Vagina (tissue), 2 donors: ENCODE data around the gene BEND7. TPM values are rescaled to one million over a fixed set of nuclear protein-coding genes. Genes with fewer than 3 reads are reported as not detected.

Experiments
- DNase-seq, 2 donors: peaks; one replicate each; pipeline ENCODE4 v3.0.0-alpha.2; 2017; ENCODE audit errors: extremely low spot score in 2 of 2
- H3K27ac ChIP-seq: fragments of 200-600 bp; sonication (generic); one replicate; pipeline ENCODE4 v1.5.1; 2019
- H3K27me3 ChIP-seq: fragments of 200-600 bp; sonication (generic); one replicate; pipeline ENCODE4 v1.5.1; 2019
- H3K36me3 ChIP-seq, 2 donors: fragments of 200-600 bp; sonication (generic); one replicate each; pipeline ENCODE4 v1.5.1; 2017 to 2019
- H3K4me1 ChIP-seq: fragments of 200-600 bp; sonication (generic); one replicate; pipeline ENCODE4 v1.5.1; 2019
- H3K4me3 ChIP-seq, 2 donors: fragments of 200-600 bp; sonication (generic); 1 replicate in 1 of 2; 2 replicates in 1 of 2; pipeline ENCODE4 v1.5.1; 2016 to 2019
- H3K9me3 ChIP-seq: fragments of 200-600 bp; sonication (generic); one replicate; pipeline ENCODE4 v1.5.1; 2019
- CTCF ChIP-seq, 3 experiments: fragments of 450-650 bp in 2 of 3; fragments of 200-600 bp in 1 of 3; sonication (generic) in 1 of 3; IDR thresholded peaks; one replicate each; pipeline ENCODE4 v1.5.1; 2017 to 2019; ENCODE audit warnings: antibody characterized with exemption in 3 of 3, mild to moderate bottlenecking in 2 of 3, moderate library complexity in 2 of 3
- POLR2A ChIP-seq, 2 donors: fragments of 450-650 bp; IDR thresholded peaks; one replicate each; pipeline ENCODE4 v1.6.1; 2017; ENCODE audit warnings: antibody characterized with exemption in 2 of 2, mild to moderate bottlenecking in 2 of 2, moderate library complexity in 2 of 2
- POLR2AphosphoS5 ChIP-seq, 2 donors: sonication (generic); formaldehyde crosslinking; IDR thresholded peaks; one replicate each; pipeline ENCODE4 v1.9.0; 2017; ENCODE audit warnings: antibody characterized with exemption in 2 of 2, mild to moderate bottlenecking in 2 of 2, low read depth in 1 of 2; ENCODE audit not compliant: insufficient read depth in 1 of 2
- intact Hi-C: fragments of 100-400 bp; cut with DNase I; formaldehyde crosslinking; loops from one replicate; pipeline ENCODE4 v1.15.1; 2023
- total RNA-seq: library from RNA; depleted of rRNA; stranded (reverse); fragments of >200 nt; gene quantifications from one replicate; pipeline ENCODE4 v1.2.3, GENCODE V29; 2016

The BEND7 gene
- total RNA-seq, 1 donor from 2014 or later = 16.2 TPM

GRCh38 chr10:13521026-13521425 lies 7.8 kb downstream of the BEND7 start:
- TF ChIP-seq CTCF (IDR thresholded peaks at IDR 0.05) (no peak), POLR2A (IDR thresholded peaks at IDR 0.05) (no peak)
- Histone ChIP-seq H3K4me3 (no peak overlapping the region), H3K27me3 (no peaks in the 10 kb centered on the region), H3K4me1 (no peaks in the 10 kb centered on the region), H3K36me3 (no peaks in the 10 kb centered on the region), H3K9me3 (no peaks in the 10 kb centered on the region), H3K27ac (no peak overlapping the region)
- intact Hi-C loops = no loop called here
- DNase-seq = no peak

- Histone ChIP-seq H3K9me3 (no peaks in the 10 kb centered on the region), H3K4me1 (no peaks in the 10 kb centered on the region), H3K27ac (no peak overlapping the region), H3K36me3 (no peaks in the 10 kb centered on the region), H3K27me3 (no peaks in the 10 kb centered on the region), H3K4me3 (no peak overlapping the region)
- intact Hi-C loops = no loop called here
- DNase-seq = no peak
- TF ChIP-seq CTCF (IDR thresholded peaks at IDR 0.05) (no peak), POLR2AphosphoS5 (IDR thresholded peaks at IDR 0.05; ENCODE audit: insufficient read depth in 1 of 2, low read depth in 1 of 2) (no peak), POLR2A (IDR thresholded peaks at IDR 0.05) (no peak)
Observed at GRCh38 chr10:13520194-13520593, 8.6 kb downstream of the BEND7 start.

- H3K36me3 ChIP-seq = no peaks in the 10 kb centered on the region
- H3K27ac ChIP-seq = no peak overlapping the region
- intact Hi-C loops = no loop called here
- DNase-seq = no peak
- no peaks in the 10 kb centered on the region for H3K4me1 ChIP-seq
- no peaks in the 10 kb centered on the region for H3K27me3 ChIP-seq
- no peaks in the 10 kb centered on the region for H3K9me3 ChIP-seq
- no peak overlapping the region for H3K4me3 ChIP-seq
- no peak for TF ChIP-seq POLR2AphosphoS5 (IDR thresholded peaks at IDR 0.05; ENCODE audit: insufficient read depth in 1 of 2, low read depth in 1 of 2)
- no peak for TF ChIP-seq POLR2A (IDR thresholded peaks at IDR 0.05)
- TF ChIP-seq CTCF (IDR thresholded peaks at IDR 0.05) = no peak
Observed at GRCh38 chr10:13518076-13518692, 10.6 kb downstream of the BEND7 start.

GRCh38 chr10:13517675-13518074 lies 11.1 kb downstream of the BEND7 start:
- Histone ChIP-seq H3K36me3 (no peaks in the 10 kb centered on the region), H3K9me3 (no peaks in the 10 kb centered on the region), H3K27me3 (no peaks in the 10 kb centered on the region), H3K4me1 (no peaks in the 10 kb centered on the region), H3K27ac (no peak overlapping the region), H3K4me3 (no peak overlapping the region)
- no peak for DNase-seq
- intact Hi-C loops = no loop called here
- TF ChIP-seq POLR2A (IDR thresholded peaks at IDR 0.05) (no peak), POLR2AphosphoS5 (IDR thresholded peaks at IDR 0.05; ENCODE audit: insufficient read depth in 1 of 2, low read depth in 1 of 2) (no peak), CTCF (IDR thresholded peaks at IDR 0.05) (no peak)

GRCh38 chr10:13516176-13516575 lies 12.6 kb downstream of the BEND7 start:
- intact Hi-C loops = no loop called here
- Histone ChIP-seq H3K4me1 (no peaks in the 10 kb centered on the region), H3K27ac (no peak overlapping the region), H3K9me3 (no peaks in the 10 kb centered on the region), H3K4me3 (no peak overlapping the region), H3K27me3 (no peaks in the 10 kb centered on the region), H3K36me3 (no peaks in the 10 kb centered on the region)
- TF ChIP-seq POLR2AphosphoS5 (IDR thresholded peaks at IDR 0.05; ENCODE audit: insufficient read depth in 1 of 2, low read depth in 1 of 2) (no peak), POLR2A (IDR thresholded peaks at IDR 0.05) (no peak)
- DNase-seq = no peak
